Fibroblast of pulmonary artery (primary cell): ENCODE results near the gene IFT25.
"Not testable (repeated sequence)": the region's sequence is repeated elsewhere in the genome, so short reads cannot be mapped to it uniquely, and the experiment has no call there.

Experiments
- DNase-seq: peaks from one replicate; pipeline ENCODE4 v3.0.0-alpha.2; 2010; ENCODE audit warnings: low read depth
- H3K4me3 ChIP-seq: replicated peaks from 2 replicates; pipeline ENCODE4 v1.5.1; 2011; ENCODE audit warnings: low read depth, mild to moderate bottlenecking, control low read depth, low read length, moderate library complexity
- TF ChIP-seq, protein P1 (sequence below): IDR thresholded peaks from 2 replicates; pipeline ENCODE4 v1.5.1; 2011; ENCODE audit warnings: mild to moderate bottlenecking, control low read depth, low read length, inconsistent platforms; ENCODE audit errors: missing control alignments

IFT25 gene

DNA sequence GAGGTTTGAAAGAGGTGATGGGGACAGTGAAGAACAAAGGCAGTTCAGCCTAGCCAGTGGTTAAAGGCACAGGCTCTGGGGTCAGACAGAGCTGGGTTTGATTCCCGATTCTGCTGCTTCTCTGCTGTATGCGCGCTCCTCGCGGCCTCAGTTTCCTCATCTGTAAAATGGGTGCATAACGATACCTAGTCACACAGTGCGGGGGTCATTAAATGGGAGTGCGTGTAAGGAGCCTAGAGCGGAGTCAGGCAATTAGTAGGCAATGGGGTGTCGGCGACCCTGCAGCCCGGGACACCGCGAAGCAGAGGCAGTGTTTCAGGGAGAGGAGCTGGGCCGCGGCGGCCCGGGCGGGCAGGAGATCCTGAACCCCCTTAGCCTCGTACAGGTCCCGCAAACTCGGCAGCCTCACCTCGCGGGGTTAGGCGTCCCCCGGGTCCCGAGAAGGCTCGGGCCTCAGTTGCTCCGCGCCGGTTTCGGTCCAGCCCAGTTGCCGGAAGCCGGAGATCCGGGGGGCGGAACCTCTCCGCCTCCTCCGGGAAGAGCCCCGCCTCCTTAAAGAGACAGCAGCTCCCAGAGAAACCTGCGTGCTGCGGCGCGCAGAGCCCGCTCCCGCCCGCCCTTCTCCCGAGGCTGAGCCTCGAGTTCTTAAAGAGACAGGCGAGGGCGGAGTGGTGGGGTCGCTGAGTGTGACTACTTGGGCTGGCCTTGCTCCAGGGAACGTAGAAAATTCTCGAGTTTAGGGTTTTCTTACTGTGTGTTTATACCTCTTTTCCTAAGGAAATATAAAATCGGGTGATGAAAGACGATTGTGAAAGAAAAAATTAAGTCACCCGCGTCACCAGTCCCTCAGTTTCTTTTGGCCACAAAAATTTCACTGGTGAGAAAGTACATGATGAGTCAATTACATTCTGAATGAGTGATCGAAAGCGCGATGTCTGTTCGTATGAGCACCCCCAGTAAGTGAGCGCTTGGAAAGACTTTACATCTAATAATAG lies 55.9 kb downstream of the IFT25 start, which contains the start of gene YIPF1:
Gene YIPF1 (minus strand): TSS at position 494 of the 995 bp plus-strand sequence. CDS start 860 bp downstream, outside the sequence.
- TF ChIP-seq, protein P1, sequence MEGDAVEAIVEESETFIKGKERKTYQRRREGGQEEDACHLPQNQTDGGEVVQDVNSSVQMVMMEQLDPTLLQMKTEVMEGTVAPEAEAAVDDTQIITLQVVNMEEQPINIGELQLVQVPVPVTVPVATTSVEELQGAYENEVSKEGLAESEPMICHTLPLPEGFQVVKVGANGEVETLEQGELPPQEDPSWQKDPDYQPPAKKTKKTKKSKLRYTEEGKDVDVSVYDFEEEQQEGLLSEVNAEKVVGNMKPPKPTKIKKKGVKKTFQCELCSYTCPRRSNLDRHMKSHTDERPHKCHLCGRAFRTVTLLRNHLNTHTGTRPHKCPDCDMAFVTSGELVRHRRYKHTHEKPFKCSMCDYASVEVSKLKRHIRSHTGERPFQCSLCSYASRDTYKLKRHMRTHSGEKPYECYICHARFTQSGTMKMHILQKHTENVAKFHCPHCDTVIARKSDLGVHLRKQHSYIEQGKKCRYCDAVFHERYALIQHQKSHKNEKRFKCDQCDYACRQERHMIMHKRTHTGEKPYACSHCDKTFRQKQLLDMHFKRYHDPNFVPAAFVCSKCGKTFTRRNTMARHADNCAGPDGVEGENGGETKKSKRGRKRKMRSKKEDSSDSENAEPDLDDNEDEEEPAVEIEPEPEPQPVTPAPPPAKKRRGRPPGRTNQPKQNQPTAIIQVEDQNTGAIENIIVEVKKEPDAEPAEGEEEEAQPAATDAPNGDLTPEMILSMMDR, result no peak
- DNase-seq, result peak; percentile 87
- H3K4me3 ChIP-seq, result peak within 1 kb of the TSS; percentile 96

DNA sequence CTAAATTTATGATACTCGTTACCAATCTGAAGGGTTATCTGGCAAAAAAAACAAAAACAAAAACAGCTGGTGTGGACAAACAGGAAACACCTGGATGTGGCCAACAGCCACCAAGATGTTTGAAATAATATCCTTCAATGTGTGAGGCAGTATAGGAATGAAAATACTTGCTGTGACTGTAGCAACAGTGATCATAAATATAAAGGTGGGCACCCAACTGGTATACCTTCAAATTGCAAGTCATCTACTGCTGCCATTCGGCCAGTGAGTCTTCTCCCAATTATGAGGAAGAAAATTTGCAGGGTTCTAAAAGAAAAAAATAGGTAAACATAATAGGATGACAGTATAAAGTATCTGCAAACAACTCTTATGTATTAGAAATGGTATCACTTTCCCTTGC lies 56.8 kb downstream of the IFT25 start:
- peak overlapping the region; percentile 96 for H3K4me3 ChIP-seq
- DNase-seq, result no peak
- TF ChIP-seq, protein P1, result no peak

DNA sequence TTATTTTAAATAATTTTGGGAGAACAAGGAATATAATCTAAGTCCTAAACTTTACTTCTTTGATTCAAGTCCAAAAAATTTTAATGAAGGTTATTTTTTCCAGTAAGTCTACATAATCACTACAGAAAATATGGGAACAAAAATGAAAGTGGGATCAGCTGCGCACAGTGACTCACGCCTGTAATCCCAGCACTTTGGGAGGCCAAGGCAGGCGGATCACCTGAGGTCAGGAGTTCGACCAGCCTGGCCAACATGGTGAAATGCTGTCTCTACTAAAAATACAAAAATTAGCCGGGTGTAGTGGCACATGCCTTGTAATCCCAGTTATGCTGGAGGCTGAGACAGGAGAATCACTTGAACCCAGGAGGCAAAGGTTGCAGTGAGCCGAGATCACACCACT lies 61.9 kb downstream of the IFT25 start:
- H3K4me3 ChIP-seq, DNase-seq: not testable (repeated sequence)

DNA sequence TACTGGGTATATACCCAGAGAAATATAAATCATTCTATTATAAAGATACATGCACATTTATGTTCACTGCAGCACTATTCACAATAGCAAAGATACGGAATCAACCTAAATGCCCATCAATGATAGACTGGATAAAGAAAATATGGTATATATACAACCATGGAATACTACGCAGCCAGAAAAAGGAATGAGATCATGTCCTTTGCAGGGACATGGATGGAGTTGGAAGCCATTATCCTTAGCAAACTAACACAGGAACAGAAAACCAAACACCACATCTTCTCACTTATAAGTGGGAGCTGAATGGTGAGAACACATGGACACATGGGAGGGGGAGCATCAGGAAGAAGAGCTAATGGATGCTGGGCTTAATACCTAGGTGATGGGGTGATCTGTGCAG lies 63.6 kb downstream of the IFT25 start:
- DNase-seq, H3K4me3 ChIP-seq: not testable (repeated sequence)

DNA sequence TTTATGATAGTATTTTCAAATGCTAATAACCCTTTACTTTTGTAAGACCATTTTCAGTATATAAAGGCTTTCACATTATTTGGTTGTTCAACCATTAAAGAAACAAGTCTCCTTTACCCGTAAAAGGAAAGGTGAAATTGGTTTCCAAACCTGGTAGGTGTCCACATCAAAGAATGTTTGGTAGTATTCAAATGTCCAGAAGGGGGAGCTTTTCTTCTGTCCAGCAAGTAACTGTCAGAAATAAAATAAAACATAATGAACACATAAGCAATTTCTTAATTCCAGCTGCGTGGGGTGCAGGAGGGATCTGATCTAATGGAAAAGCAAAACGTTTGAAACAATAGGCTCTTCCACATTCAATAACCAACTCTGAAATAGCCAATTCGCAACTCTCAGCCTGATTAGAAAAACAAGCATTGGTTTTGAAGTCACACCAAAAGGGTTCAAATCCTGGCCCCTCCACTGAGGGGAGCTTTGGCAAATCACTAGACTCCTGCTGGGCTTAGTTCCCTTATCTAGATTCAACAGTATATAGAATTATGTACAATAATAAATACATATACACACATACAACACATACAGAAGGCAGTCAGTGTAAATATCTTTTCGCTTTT lies 66.9 kb downstream of the IFT25 start:
- DNase-seq, result peak; percentile 75
- TF ChIP-seq, protein P1, result peak; percentile 66
- no peak overlapping the region for H3K4me3 ChIP-seq

DNA sequence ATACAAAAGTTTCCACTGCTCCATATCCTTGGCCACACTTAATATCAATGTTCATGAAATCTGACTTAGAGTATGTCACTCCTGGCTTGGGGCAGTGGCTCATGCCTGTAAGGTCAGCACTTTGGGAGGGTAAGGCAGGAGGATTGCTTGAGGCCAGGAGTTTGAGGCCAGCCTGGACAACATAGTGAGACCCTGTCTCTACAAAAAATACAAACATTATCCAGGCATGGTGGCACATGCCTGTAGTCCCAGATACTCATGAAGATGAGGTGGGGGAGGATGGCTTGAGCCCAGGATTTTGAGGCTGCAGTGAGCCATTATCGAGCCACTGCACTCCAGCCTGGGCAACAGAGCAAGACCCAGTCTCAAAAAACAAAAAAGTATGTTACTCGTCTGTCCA lies 70.3 kb downstream of the IFT25 start:
- not testable (repeated sequence) for DNase-seq, H3K4me3 ChIP-seq

DNA sequence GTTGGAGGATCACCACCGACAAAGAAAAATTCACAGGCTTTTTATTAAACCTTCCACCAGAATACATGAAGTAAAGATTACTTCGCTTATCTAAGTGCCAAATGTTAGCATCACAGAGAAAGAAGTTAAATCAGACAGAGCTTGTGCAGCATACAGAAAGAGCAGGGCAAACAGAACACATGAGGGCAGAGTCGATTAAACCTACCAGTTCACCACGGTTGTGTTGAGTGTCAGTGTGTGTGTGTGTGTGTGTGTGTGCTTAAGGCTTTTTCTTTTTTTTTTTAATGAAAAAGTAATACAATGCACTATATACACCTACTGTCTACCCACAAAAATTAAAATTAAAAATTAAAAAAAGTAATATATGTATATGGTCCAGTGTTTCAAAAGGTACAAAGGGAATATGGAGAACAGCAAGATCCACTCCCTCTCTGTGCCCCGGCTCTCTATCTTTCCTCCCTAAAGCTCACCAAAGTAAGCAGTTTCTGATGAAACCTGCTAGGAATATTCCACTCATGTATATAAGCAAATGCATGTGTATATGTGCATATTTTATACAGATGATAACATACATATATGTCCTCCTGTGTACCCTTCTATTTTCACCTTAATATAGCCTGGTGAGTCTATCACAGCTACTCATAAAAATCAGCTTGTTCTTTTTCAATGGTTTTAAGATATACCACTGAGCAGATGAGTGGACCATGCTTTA lies 73.6 kb downstream of the IFT25 start:
- no peak overlapping the region for H3K4me3 ChIP-seq
- TF ChIP-seq, protein P1, result no peak
- DNase-seq, result no peak
